HEK293 (cell line): ENCODE results near the gene CIAO2B.

Source experiments
- KLF1 ChIP-seq: fragments of 450-650 bp; formaldehyde crosslinking; IDR thresholded peaks from 2 replicates; pipeline ENCODE4 v1.5.1; 2016; ENCODE audit warnings: missing biosample characterization, missing genetic modification characterization
- ZNF223 ChIP-seq: fragments of 450-650 bp; formaldehyde crosslinking; IDR thresholded peaks from 2 replicates; pipeline ENCODE4 v1.5.1; 2016; ENCODE audit warnings: missing biosample characterization, missing genetic modification characterization
- ZNF24 ChIP-seq: fragments of 450-650 bp; formaldehyde crosslinking; IDR thresholded peaks from 2 replicates; pipeline ENCODE4 v1.5.1; 2016; ENCODE audit warnings: missing biosample characterization, missing genetic modification characterization
- ZNF274 ChIP-seq, 2 experiments: fragments of 200-500 bp in 1 of 2; fragments of 450-650 bp in 1 of 2; sonication (Bioruptor generic) in 1 of 2; formaldehyde crosslinking in 1 of 2; IDR thresholded peaks; 2 replicates each; pipeline versions ENCODE4 v1.5.1 to v1.6.1; 2014 to 2016; ENCODE audit warnings: borderline replicate concordance in 1 of 2, inconsistent platforms in 1 of 2, low read length in 1 of 2, missing biosample characterization in 1 of 2, missing genetic modification characterization in 1 of 2
- ZNF514 ChIP-seq: fragments of 450-650 bp; formaldehyde crosslinking; IDR thresholded peaks from 2 replicates; pipeline ENCODE4 v1.5.1; 2016; ENCODE audit warnings: missing biosample characterization, missing genetic modification characterization
- ZNF707 ChIP-seq: fragments of 450-650 bp; formaldehyde crosslinking; IDR thresholded peaks from 2 replicates; pipeline ENCODE4 v1.5.1; 2016; ENCODE audit warnings: missing biosample characterization, missing genetic modification characterization
- TF ChIP-seq, protein P1 (sequence below): fragments of 450-650 bp; formaldehyde crosslinking; IDR thresholded peaks from 2 replicates; pipeline ENCODE4 v1.5.1; 2016; ENCODE audit warnings: missing biosample characterization, missing genetic modification characterization
- TF ChIP-seq, protein P2 (sequence below): fragments of 450-650 bp; formaldehyde crosslinking; IDR thresholded peaks from 2 replicates; pipeline ENCODE4 v1.5.1; 2016; ENCODE audit warnings: missing biosample characterization, missing genetic modification characterization
- TF ChIP-seq, protein P3 (sequence below): fragments of 450-650 bp; formaldehyde crosslinking; IDR thresholded peaks from 2 replicates; pipeline ENCODE4 v1.5.1; 2016; ENCODE audit warnings: missing biosample characterization, missing genetic modification characterization, low read depth
- TF ChIP-seq, protein P4 (sequence below): fragments of 450-650 bp; formaldehyde crosslinking; IDR thresholded peaks from 2 replicates; pipeline ENCODE4 v1.5.1; 2016; ENCODE audit warnings: missing biosample characterization, missing genetic modification characterization, low read depth

DNA sequence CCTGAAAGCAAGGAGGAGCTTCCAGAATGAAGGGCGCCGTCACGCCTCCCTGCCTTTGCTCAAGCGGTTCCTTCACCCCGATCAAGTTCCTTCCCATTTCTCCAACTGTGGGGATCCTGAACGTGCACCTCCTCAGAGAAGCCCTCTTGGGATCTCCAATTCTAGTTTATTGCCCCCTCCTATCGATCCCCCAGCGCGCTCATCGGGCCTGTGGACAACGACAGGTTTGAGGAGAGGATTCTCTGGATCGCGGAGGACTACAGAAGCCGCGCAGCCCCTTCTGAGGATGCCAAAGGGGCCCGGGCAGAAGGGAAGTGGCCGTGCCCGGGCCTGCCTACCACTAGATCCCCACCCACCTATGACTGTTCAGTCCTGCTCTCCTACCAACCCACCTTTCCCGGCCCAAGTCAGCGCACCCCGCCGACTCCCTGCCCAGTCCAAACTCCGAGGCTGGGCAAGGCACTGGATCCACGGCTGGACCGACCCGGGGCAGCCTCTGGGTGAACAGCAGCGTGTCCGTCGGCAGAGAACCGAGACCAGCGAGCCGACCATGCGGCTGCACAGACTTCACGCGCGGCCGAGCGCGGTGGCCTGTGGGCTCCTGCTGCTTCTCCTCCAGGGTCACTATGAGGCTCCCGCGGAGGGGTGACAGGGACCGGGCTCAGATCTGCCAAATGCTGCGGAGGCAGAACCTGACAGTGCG, 14.1 kb upstream of the CIAO2B start:
- TF ChIP-seq ZNF24 (tag by site-specific recombination) (no peak), KLF1 (tag by site-specific recombination) (no peak), ZNF707 (tag by site-specific recombination) (no peak), ZNF274 (IDR thresholded peaks at IDR 0.05; ENCODE audit: low read length) (no peak), ZNF274 (tag by site-specific recombination; IDR thresholded peaks at IDR 0.05; ENCODE audit: borderline replicate concordance) (no peak), ZNF223 (tag by site-specific recombination) (no peak), ZNF514 (tag by site-specific recombination) (no peak)
- TF ChIP-seq, protein P1, sequence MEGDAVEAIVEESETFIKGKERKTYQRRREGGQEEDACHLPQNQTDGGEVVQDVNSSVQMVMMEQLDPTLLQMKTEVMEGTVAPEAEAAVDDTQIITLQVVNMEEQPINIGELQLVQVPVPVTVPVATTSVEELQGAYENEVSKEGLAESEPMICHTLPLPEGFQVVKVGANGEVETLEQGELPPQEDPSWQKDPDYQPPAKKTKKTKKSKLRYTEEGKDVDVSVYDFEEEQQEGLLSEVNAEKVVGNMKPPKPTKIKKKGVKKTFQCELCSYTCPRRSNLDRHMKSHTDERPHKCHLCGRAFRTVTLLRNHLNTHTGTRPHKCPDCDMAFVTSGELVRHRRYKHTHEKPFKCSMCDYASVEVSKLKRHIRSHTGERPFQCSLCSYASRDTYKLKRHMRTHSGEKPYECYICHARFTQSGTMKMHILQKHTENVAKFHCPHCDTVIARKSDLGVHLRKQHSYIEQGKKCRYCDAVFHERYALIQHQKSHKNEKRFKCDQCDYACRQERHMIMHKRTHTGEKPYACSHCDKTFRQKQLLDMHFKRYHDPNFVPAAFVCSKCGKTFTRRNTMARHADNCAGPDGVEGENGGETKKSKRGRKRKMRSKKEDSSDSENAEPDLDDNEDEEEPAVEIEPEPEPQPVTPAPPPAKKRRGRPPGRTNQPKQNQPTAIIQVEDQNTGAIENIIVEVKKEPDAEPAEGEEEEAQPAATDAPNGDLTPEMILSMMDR = no peak
- TF ChIP-seq, protein P2, sequence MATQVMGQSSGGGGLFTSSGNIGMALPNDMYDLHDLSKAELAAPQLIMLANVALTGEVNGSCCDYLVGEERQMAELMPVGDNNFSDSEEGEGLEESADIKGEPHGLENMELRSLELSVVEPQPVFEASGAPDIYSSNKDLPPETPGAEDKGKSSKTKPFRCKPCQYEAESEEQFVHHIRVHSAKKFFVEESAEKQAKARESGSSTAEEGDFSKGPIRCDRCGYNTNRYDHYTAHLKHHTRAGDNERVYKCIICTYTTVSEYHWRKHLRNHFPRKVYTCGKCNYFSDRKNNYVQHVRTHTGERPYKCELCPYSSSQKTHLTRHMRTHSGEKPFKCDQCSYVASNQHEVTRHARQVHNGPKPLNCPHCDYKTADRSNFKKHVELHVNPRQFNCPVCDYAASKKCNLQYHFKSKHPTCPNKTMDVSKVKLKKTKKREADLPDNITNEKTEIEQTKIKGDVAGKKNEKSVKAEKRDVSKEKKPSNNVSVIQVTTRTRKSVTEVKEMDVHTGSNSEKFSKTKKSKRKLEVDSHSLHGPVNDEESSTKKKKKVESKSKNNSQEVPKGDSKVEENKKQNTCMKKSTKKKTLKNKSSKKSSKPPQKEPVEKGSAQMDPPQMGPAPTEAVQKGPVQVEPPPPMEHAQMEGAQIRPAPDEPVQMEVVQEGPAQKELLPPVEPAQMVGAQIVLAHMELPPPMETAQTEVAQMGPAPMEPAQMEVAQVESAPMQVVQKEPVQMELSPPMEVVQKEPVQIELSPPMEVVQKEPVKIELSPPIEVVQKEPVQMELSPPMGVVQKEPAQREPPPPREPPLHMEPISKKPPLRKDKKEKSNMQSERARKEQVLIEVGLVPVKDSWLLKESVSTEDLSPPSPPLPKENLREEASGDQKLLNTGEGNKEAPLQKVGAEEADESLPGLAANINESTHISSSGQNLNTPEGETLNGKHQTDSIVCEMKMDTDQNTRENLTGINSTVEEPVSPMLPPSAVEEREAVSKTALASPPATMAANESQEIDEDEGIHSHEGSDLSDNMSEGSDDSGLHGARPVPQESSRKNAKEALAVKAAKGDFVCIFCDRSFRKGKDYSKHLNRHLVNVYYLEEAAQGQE (tag by site-specific recombination) = no peak
- TF ChIP-seq, protein P3, sequence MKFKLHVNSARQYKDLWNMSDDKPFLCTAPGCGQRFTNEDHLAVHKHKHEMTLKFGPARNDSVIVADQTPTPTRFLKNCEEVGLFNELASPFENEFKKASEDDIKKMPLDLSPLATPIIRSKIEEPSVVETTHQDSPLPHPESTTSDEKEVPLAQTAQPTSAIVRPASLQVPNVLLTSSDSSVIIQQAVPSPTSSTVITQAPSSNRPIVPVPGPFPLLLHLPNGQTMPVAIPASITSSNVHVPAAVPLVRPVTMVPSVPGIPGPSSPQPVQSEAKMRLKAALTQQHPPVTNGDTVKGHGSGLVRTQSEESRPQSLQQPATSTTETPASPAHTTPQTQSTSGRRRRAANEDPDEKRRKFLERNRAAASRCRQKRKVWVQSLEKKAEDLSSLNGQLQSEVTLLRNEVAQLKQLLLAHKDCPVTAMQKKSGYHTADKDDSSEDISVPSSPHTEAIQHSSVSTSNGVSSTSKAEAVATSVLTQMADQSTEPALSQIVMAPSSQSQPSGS (tag by site-specific recombination) = no peak
- TF ChIP-seq, protein P4, sequence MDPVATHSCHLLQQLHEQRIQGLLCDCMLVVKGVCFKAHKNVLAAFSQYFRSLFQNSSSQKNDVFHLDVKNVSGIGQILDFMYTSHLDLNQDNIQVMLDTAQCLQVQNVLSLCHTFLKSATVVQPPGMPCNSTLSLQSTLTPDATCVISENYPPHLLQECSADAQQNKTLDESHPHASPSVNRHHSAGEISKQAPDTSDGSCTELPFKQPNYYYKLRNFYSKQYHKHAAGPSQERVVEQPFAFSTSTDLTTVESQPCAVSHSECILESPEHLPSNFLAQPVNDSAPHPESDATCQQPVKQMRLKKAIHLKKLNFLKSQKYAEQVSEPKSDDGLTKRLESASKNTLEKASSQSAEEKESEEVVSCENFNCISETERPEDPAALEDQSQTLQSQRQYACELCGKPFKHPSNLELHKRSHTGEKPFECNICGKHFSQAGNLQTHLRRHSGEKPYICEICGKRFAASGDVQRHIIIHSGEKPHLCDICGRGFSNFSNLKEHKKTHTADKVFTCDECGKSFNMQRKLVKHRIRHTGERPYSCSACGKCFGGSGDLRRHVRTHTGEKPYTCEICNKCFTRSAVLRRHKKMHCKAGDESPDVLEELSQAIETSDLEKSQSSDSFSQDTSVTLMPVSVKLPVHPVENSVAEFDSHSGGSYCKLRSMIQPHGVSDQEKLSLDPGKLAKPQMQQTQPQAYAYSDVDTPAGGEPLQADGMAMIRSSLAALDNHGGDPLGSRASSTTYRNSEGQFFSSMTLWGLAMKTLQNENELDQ (tag by site-specific recombination) = no peak
